M059J (cell line): ENCODE measurements around the gene TIPARP. TPM values are rescaled to one million over a fixed set of nuclear protein-coding genes. Genes with fewer than 3 reads are reported as not detected.
A peak's percentile ranks its signal among the peaks of the same experiment; 100 is the strongest.
"Not testable (repeated sequence)": the region's sequence is repeated elsewhere in the genome, so short reads cannot be mapped to it uniquely, and the experiment has no call there.

ENCODE experiments used
- DNase-seq: peaks from one replicate; pipeline ENCODE4 v3.0.0-alpha.2; 2012; ENCODE audit warnings: low read depth
- total RNA-seq: library from RNA; depleted of rRNA; stranded (reverse); fragments of >200 nt; shearing (Covaris generic); gene quantifications from 2 replicates; pipeline ENCODE4 v1.2.3, GENCODE V29; 2014; rRNA removed

The TIPARP gene
- total RNA-seq, 1 experiment from 2014 or later, result 110 TPM

GRCh38 chr3:156740581-156740980 is 66.2 kb downstream of the TIPARP start:
- not testable (repeated sequence) for DNase-seq

- no peak for DNase-seq
Measured at GRCh38 chr3:156741935-156742334, 67.5 kb downstream of the TIPARP start.

DNA sequence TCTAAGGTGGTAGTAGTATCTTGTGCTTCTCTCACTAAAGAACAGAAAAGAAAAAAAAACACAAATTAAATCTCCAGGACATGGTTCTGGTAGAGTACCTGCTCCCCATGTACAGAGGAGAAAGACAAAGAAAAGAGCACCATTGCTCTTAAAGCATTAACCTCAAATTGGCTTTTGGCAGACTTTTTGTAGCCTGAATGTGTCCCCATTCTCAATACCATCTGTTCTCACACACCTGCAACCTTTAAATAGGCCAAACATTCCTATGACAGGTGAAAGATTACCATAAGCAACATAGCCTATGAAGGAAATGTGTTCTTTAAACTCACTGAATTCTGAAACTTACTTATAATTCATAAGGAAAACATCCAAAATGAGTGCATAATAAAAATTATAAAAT is 68.0 kb downstream of the TIPARP start:
- no peak for DNase-seq

- no peak for DNase-seq
Measured at GRCh38 chr3:156743859-156744258, 69.5 kb downstream of the TIPARP start.

DNA sequence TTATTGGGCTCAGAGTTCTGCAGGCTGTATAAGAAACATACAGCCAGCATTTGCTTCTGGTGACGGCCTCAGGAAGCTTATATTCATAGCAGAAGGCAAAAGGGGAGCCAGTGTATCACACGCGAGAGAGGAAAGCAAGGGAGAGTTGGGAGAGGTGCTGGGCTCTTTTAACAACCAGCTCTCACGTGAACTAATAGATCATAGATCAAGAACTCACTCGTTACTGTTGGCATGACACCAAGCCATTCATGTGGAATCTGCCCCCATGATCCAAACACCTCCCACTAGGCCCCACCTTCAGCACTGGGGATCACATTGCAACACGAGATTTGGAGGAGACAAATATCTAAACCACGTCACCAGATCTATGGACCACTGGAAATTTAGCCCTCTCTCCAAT is 70.2 kb downstream of the TIPARP start:
- no peak for DNase-seq

- DNase-seq, result no peak
Measured at GRCh38 chr3:156745766-156746165, 71.4 kb downstream of the TIPARP start.

- no peak for DNase-seq
Measured at GRCh38 chr3:156747046-156747445, 72.7 kb downstream of the TIPARP start.

GRCh38 chr3:156749244-156749643 is 74.9 kb downstream of the TIPARP start:
- peak; percentile 21 for DNase-seq

DNA sequence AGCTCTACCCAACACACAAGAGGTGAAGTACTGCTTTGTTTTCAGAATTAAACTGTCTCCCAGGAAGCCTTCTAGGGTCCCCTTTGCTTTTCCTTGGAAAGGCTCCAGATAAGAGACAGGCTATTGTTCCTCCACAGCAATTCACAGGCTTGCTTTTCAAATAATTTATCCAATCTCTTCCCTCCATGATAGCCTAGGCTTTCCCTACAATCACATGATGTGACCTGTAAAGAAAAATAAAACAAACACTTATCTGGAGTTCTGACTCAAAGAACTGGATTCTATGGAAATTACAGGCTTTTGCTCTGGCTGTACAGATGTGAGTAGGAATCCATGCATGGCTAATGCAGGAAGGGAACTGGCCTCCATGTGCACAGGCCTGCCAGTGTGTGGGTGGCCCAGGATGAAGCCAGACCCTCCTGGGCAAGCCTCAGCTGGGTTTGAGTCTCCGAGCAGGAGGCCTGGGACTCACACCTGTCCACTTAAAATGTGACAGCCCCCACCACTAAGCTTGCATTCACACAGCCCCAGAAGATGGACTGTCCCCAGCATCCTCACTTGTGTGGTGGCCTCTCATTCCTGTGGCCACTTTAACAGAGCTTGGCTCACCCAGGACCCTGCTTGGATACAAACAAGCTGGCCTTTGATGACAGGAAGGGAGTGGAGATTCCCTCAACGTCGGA is 75.9 kb downstream of the TIPARP start:
- DNase-seq, result peak; percentile 89

DNA sequence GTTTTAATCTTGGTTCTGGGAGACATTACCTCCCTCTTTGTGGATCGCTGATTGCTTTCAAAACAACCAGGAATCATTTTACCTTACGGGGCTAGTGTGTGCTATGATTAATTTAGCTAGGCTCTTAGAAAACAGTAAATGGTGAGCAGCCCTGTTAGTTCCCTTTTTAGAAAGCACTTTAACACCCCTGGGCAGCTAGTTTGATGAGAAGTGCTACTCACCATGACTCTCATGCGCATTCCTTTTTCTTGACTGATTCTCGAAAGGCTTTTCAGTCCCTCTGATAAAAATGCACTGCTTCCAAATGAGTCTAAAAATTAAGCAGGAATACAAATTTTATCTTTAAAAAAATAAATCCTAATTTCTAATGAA is 76.5 kb downstream of the TIPARP start:
- DNase-seq, result peak; percentile 84

DNA sequence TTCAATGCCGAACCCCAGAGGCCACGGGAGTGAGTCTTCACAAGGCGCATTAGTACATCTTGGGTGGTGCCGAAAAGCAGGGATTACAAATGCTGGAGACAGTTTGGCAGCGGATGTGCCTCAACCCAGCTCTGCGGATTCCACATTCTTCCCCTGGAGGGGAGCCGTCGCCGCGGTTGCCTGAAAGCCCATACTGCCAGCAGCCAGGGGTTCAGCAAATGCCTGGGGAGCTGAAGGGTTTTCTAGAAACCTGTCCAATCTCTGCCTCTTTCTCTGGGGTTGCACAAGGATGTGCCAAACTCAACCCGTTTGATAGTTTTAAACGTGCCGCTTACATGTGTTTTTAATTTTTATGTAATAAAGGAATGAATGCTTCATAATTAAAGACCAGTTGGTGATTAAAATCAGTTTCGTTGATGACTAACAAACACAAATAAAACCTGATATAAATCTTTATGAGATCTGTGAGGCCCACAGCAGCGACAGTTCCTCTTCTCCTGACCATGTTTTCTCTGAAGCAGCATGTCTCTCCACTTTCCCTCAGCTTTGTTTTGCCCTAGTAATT is 77.2 kb downstream of the TIPARP start:
- DNase-seq, result peak; percentile 97

Other genes starting within 250 kb of the TIPARP start
- gene SSR3, start 119.5 kb upstream of the TIPARP start, total RNA-seq, result 291 and 378 TPM in 2 replicates
- 0.94 and 1.6 TPM in 2 replicates for gene LEKR1, start 151.8 kb downstream of the TIPARP start, total RNA-seq